ENCODE data around the gene ILKAP.
"Not testable (repeated sequence)": the region's sequence is repeated elsewhere in the genome, so short reads cannot be mapped to it uniquely, and the experiment has no call there.

Gene ILKAP

GRCh38 chr2:238202326-238203093, 985 bp downstream of the ILKAP start:
- DNase-seq (ENCODE audit: low read depth in 2 of 2): no peak

- DNase-seq (ENCODE audit: low read depth in 2 of 2): no peak
These were observed 13.1 kb downstream of the ILKAP start for GRCh38 chr2:238190445-238190844.

GRCh38 chr2:238187618-238188548, 15.6 kb downstream of the ILKAP start:
- DNase-seq (ENCODE audit: low read depth in 2 of 2): no peak

- DNase-seq (ENCODE audit: low read depth in 2 of 2): no peak
These were observed 19.7 kb downstream of the ILKAP start for GRCh38 chr2:238183821-238184220.

- DNase-seq (ENCODE audit: low read depth in 2 of 2): no peak
These were observed 21.1 kb downstream of the ILKAP start for GRCh38 chr2:238182362-238182761.

GRCh38 chr2:238180554-238180953, 22.9 kb downstream of the ILKAP start:
- DNase-seq (ENCODE audit: low read depth in 2 of 2): no peak

- no peak for DNase-seq (ENCODE audit: low read depth in 2 of 2)
These were observed 26.9 kb downstream of the ILKAP start for GRCh38 chr2:238176613-238177012.

GRCh38 chr2:238174701-238175100, 28.8 kb downstream of the ILKAP start:
- no peak for DNase-seq (ENCODE audit: low read depth in 2 of 2)

GRCh38 chr2:238174291-238174690, 29.2 kb downstream of the ILKAP start:
- DNase-seq (ENCODE audit: low read depth in 2 of 2): no peak

GRCh38 chr2:238173692-238174091, 29.8 kb downstream of the ILKAP start:
- DNase-seq (ENCODE audit: low read depth in 2 of 2): no peak

GRCh38 chr2:238172439-238172838, 31.1 kb downstream of the ILKAP start:
- no peak for DNase-seq (ENCODE audit: low read depth in 2 of 2)

GRCh38 chr2:238171575-238172187, 31.8 kb downstream of the ILKAP start:
- no peak for DNase-seq (ENCODE audit: low read depth in 2 of 2)

- not testable (repeated sequence) for DNase-seq (ENCODE audit: low read depth in 2 of 2)
These were observed 32.4 kb downstream of the ILKAP start for GRCh38 chr2:238171072-238171431.

GRCh38 chr2:238170386-238171071, 33.0 kb downstream of the ILKAP start:
- DNase-seq (ENCODE audit: low read depth in 2 of 2): no peak

- peak; percentile 96 for DNase-seq (ENCODE audit: low read depth in 2 of 2)
These were observed 33.7 kb downstream of the ILKAP start for GRCh38 chr2:238169708-238170251.

- DNase-seq (ENCODE audit: low read depth in 2 of 2): peak; percentile 93 to 95
These were observed 34.3 kb downstream of the ILKAP start for GRCh38 chr2:238169048-238169707.

- no peak for DNase-seq (ENCODE audit: low read depth in 2 of 2)
These were observed 35.1 kb downstream of the ILKAP start for GRCh38 chr2:238168196-238169047.

GRCh38 chr2:238167761-238168160, 35.7 kb downstream of the ILKAP start:
- no peak for DNase-seq (ENCODE audit: low read depth in 2 of 2)

GRCh38 chr2:238167344-238167715, 36.2 kb downstream of the ILKAP start:
- DNase-seq (ENCODE audit: low read depth in 2 of 2): no peak
